Measurements from ENCODE around the gene TGFBR2.
"Not testable (repeated sequence)": the region's sequence is repeated elsewhere in the genome, so short reads cannot be mapped to it uniquely, and the experiment has no call there.

The TGFBR2 gene

GRCh38 chr3:30668051-30668609, 61.7 kb downstream of the TGFBR2 start:
- Mint-ChIP-seq H3K27me3 (no peaks in the 10 kb centered on the region), H3K9me3 (peaks cover 4% of the 10 kb centered on the region), H3K27ac (peak overlapping the region; percentile 89), H3K4me1 (peaks cover 42% of the 10 kb centered on the region), H3K36me3 (peaks cover 48% of the 10 kb centered on the region), H3K4me3 (no peak overlapping the region)
- no peak for ATAC-seq (ENCODE audit: low read depth)
- DNase-seq (ENCODE audit: low spot score in 2 of 2), result no peak

DNA sequence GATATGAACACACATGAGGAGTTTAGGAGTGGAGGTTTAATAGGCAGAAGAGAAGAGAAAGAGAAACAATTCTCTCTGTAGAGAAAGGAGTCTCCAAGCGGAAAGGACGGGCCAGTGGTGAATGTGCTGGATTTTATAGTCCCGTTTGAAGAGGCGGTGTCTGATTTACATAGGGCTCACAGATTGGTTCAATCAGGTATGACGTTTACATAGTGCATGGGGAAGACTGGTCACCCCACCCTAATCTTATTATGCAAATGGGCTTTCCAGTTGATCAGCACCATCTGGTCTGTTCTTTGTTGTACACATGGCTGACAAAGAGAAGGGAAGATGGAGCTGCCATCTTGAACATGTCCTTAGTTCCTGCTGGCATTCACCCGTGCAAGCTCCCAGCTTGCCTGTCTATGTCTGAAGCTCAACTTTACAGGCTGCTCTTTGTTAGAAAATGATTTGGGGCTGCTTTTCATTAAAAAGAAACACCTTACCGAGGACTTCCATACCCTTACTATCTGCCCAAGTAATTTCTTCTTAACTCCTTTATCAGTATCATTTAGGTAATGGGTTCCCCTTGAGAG, 63.0 kb downstream of the TGFBR2 start:
- Mint-ChIP-seq H3K4me1 (peaks cover 42% of the 10 kb centered on the region), H3K36me3 (peaks cover 52% of the 10 kb centered on the region), H3K27ac (peak overlapping the region; percentile 89)
- not testable (repeated sequence) for H3K27me3 Mint-ChIP-seq, H3K9me3 Mint-ChIP-seq, H3K4me3 Mint-ChIP-seq
- DNase-seq (ENCODE audit: low spot score in 2 of 2) (peak in 1 of 2 donors; percentile 21), ATAC-seq (ENCODE audit: low read depth) (peak; percentile 76)

- Mint-ChIP-seq H3K4me3 (no peak overlapping the region), H3K27me3 (no peaks in the 10 kb centered on the region), H3K27ac (peak overlapping the region; percentile 89), H3K36me3 (peaks cover 55% of the 10 kb centered on the region), H3K9me3 (peaks cover 4% of the 10 kb centered on the region), H3K4me1 (peaks cover 43% of the 10 kb centered on the region)
- ATAC-seq (ENCODE audit: low read depth) (no peak), DNase-seq (ENCODE audit: low spot score in 2 of 2) (no peak)
Observed at GRCh38 chr3:30670292-30670691, 63.9 kb downstream of the TGFBR2 start.

DNA sequence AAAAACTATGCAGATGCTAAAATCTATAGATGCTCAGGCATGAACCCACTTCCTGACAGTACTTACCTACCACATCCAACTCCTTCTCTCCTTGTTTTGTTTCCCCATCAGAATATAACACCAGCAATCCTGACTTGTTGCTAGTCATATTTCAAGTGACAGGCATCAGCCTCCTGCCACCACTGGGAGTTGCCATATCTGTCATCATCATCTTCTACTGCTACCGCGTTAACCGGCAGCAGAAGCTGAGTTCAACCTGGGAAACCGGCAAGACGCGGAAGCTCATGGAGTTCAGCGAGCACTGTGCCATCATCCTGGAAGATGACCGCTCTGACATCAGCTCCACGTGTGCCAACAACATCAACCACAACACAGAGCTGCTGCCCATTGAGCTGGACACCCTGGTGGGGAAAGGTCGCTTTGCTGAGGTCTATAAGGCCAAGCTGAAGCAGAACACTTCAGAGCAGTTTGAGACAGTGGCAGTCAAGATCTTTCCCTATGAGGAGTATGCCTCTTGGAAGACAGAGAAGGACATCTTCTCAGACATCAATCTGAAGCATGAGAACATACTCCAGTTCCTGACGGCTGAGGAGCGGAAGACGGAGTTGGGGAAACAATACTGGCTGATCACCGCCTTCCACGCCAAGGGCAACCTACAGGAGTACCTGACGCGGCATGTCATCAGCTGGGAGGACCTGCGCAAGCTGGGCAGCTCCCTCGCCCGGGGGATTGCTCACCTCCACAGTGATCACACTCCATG, 65.3 kb downstream of the TGFBR2 start:
- no peak overlapping the region for H3K4me3 Mint-ChIP-seq
- H3K9me3 Mint-ChIP-seq, result peaks cover 4% of the 10 kb centered on the region
- no peaks in the 10 kb centered on the region for H3K27me3 Mint-ChIP-seq
- H3K36me3 Mint-ChIP-seq, result peaks cover 67% of the 10 kb centered on the region
- H3K4me1 Mint-ChIP-seq, result peaks cover 47% of the 10 kb centered on the region
- DNase-seq (ENCODE audit: low spot score in 2 of 2), result no peak
- ATAC-seq (ENCODE audit: low read depth), result no peak
- peak overlapping the region; percentile 93 for H3K27ac Mint-ChIP-seq

- H3K9me3 Mint-ChIP-seq, result peaks cover 4% of the 10 kb centered on the region
- peak overlapping the region; percentile 93 for H3K27ac Mint-ChIP-seq
- ATAC-seq (ENCODE audit: low read depth) (no peak), DNase-seq (ENCODE audit: low spot score in 2 of 2) (no peak)
- no peak overlapping the region for H3K4me3 Mint-ChIP-seq
- H3K4me1 Mint-ChIP-seq, result peaks cover 52% of the 10 kb centered on the region
- no peaks in the 10 kb centered on the region for H3K27me3 Mint-ChIP-seq
- peaks cover 72% of the 10 kb centered on the region for H3K36me3 Mint-ChIP-seq
Observed at GRCh38 chr3:30672287-30672735, 65.9 kb downstream of the TGFBR2 start.

- ATAC-seq (ENCODE audit: low read depth) (no peak), DNase-seq (ENCODE audit: low spot score in 2 of 2) (no peak)
- peaks cover 4% of the 10 kb centered on the region for H3K9me3 Mint-ChIP-seq
- no peak overlapping the region for H3K4me3 Mint-ChIP-seq
- no peaks in the 10 kb centered on the region for H3K27me3 Mint-ChIP-seq
- peaks cover 77% of the 10 kb centered on the region for H3K36me3 Mint-ChIP-seq
- peaks cover 53% of the 10 kb centered on the region for H3K4me1 Mint-ChIP-seq
- H3K27ac Mint-ChIP-seq, result peak overlapping the region; percentile 93
Observed at GRCh38 chr3:30672959-30673358, 66.6 kb downstream of the TGFBR2 start.

DNA sequence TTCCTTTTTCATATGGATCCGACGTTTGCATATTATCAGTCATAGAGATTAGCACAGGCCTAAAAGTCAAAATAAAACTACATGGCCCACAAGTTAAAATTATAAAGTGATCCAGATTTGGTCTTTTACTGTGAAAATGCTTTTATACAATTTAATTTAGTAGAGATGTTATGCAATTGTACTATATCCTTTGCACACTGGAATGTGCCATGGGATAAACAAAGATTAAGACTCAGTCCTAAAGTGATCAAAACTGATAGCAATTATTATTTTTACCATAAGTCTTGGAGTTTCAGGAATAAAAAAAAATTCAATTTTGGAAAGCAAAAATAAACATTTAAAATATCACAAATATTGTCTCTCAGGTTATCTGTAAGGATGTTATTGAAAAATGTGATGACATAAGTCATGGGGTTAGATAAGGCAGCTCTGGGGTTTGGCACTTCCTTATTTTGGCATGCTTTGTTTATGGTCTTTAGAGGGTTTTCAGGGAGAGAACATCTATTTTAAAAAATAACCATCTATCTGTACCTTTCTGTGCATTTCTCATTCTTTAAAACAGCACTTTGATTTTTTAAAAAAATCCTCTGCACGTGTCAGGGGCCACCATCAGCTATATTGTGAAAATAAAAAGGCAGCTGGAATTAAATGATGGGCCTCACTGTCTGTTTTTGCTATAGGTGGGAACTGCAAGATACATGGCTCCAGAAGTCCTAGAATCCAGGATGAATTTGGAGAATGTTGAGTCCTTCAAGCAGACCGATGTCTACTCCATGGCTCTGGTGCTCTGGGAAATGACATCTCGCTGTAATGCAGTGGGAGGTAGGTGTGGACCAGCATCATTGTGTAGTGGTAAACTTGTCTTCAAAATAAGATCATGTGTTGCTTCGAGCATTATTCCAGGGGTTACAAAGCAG, 67.3 kb downstream of the TGFBR2 start:
- Mint-ChIP-seq H3K4me1 (peaks cover 48% of the 10 kb centered on the region), H3K4me3 (no peak overlapping the region), H3K27me3 (no peaks in the 10 kb centered on the region), H3K27ac (peak overlapping the region; percentile 93), H3K9me3 (peaks cover 2% of the 10 kb centered on the region), H3K36me3 (peaks cover 73% of the 10 kb centered on the region)
- peak; percentile 68 for ATAC-seq (ENCODE audit: low read depth)
- no peak for DNase-seq (ENCODE audit: low spot score in 2 of 2)

GRCh38 chr3:30675006-30675405, 68.6 kb downstream of the TGFBR2 start:
- H3K27ac Mint-ChIP-seq, result peak overlapping the region; percentile 93

GRCh38 chr3:30675774-30676173, 69.4 kb downstream of the TGFBR2 start:
- H3K9me3 Mint-ChIP-seq, result no peaks in the 10 kb centered on the region
- no peaks in the 10 kb centered on the region for H3K27me3 Mint-ChIP-seq
- peaks cover 37% of the 10 kb centered on the region for H3K4me1 Mint-ChIP-seq
- no peak overlapping the region for H3K4me3 Mint-ChIP-seq
- no peak for ATAC-seq (ENCODE audit: low read depth)
- H3K36me3 Mint-ChIP-seq, result peaks cover 71% of the 10 kb centered on the region
- no peak for DNase-seq (ENCODE audit: low spot score in 2 of 2)
- H3K27ac Mint-ChIP-seq, result peak overlapping the region; percentile 93

More at GRCh38 chr3:30675006-30675405, 68.6 kb downstream of the TGFBR2 start:
- DNase-seq (ENCODE audit: low spot score in 2 of 2) (no peak), ATAC-seq (ENCODE audit: low read depth) (no peak)
- H3K36me3 Mint-ChIP-seq, result peaks cover 71% of the 10 kb centered on the region
- H3K4me1 Mint-ChIP-seq, result peaks cover 39% of the 10 kb centered on the region
- H3K4me3 Mint-ChIP-seq, result no peak overlapping the region
- H3K27me3 Mint-ChIP-seq, result no peaks in the 10 kb centered on the region
- H3K9me3 Mint-ChIP-seq, result no peaks in the 10 kb centered on the region

DNA sequence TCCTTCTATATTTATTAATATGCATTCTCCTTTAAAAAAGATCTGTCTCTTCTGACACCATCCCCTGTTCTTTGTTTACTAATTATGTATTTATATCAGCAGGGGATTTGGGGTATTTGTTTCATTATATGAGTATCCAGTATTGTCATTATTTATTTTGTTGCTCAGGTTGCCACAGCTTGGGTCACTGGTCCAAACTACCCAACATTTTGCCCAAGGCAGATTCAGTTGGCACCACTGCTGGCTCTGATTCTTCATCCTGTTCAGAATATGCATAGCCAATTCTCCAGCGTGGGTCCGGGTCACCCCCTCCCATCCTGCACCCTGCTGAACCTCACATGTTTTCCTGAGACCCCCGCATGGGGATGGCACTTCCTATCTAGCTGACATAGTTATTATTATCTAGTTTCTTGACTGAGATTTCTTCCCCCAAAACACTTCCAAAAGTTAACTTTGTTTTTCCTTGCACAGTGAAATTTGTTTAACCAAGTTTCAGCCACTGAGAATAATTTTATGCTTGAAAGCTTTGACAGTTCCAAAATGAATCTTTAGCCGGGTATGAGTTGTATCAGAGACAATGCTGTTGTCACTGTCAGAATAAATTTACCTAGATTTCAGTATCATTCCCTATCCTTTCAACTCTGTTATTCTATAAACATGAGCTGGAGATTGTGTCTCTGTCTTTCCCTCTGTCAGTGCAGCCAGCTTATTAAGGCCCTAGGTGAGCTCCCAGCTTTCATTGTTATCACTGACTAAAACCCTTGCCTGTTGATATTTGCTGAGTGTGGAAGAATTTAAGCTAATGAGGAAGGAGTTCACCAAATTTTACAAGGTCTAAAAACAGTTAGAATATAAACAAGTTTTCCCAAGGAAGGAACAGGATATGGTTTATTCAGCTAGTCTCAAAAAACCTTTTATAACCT, 70.3 kb downstream of the TGFBR2 start:
- DNase-seq (ENCODE audit: low spot score in 2 of 2) (no peak), ATAC-seq (ENCODE audit: low read depth) (no peak)
- peaks cover 41% of the 10 kb centered on the region for H3K4me1 Mint-ChIP-seq
- H3K27me3 Mint-ChIP-seq, result no peaks in the 10 kb centered on the region
- H3K36me3 Mint-ChIP-seq, result peaks cover 66% of the 10 kb centered on the region
- H3K27ac Mint-ChIP-seq, result peak overlapping the region; percentile 93
- H3K4me3 Mint-ChIP-seq, result no peak overlapping the region
- H3K9me3 Mint-ChIP-seq, result no peaks in the 10 kb centered on the region

- Mint-ChIP-seq H3K27ac (peak overlapping the region; percentile 93), H3K9me3 (no peaks in the 10 kb centered on the region), H3K4me3 (no peak overlapping the region), H3K36me3 (peaks cover 60% of the 10 kb centered on the region), H3K27me3 (no peaks in the 10 kb centered on the region), H3K4me1 (peaks cover 41% of the 10 kb centered on the region)
- DNase-seq (ENCODE audit: low spot score in 2 of 2) (no peak), ATAC-seq (ENCODE audit: low read depth) (no peak)
Observed at GRCh38 chr3:30677347-30677685, 70.9 kb downstream of the TGFBR2 start.

DNA sequence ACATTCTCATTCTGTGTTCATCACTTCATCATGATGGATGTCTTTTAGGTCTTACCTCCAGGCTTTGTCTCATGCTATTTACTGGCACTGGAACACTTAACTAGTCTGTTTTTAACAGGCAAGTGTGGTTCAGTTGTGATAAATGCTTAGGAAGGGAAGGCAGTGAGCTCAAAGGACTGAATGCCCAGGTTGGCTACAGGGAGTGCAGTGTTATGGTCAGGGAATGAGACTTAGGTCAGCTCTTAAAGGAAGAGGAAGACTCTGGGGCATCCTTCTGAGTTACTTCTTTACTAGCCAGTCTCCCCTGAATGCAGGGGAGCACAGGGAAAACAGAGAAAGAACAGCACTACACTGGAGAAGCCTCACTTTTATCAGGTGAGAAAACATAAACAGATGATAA, 72.6 kb downstream of the TGFBR2 start:
- H3K9me3 Mint-ChIP-seq, result no peaks in the 10 kb centered on the region
- peak overlapping the region; percentile 93 for H3K27ac Mint-ChIP-seq
- H3K4me1 Mint-ChIP-seq, result peaks cover 39% of the 10 kb centered on the region
- peaks cover 52% of the 10 kb centered on the region for H3K36me3 Mint-ChIP-seq
- ATAC-seq (ENCODE audit: low read depth) (no peak), DNase-seq (ENCODE audit: low spot score in 2 of 2) (no peak)
- no peaks in the 10 kb centered on the region for H3K27me3 Mint-ChIP-seq
- H3K4me3 Mint-ChIP-seq, result no peak overlapping the region
